ENCODE results near the gene ACAD11. TPM values are rescaled to one million over a fixed set of nuclear protein-coding genes. Genes with fewer than 3 reads are reported as not detected.

The ACAD11 gene
- total RNA-seq, 1 experiment from 2014 or later: 20.3 TPM

Other genes starting within 250 kb of the ACAD11 start
- gene DNAJC13, start 242.3 kb downstream of the ACAD11 start, total RNA-seq (2021): 23.8 to 28.5 TPM (median 25.0 TPM) in 3 replicates
- gene ACKR4, start 62.5 kb downstream of the ACAD11 start, total RNA-seq (2021): not detected in 3 replicates
- 31.3 to 38.6 TPM (median 31.9 TPM) in 3 replicates for gene UBA5, start 520 bp upstream of the ACAD11 start, total RNA-seq (2021)
- gene NPHP3, start 62.6 kb upstream of the ACAD11 start, total RNA-seq (2021): 13.1 to 15.4 TPM (median 14.7 TPM) in 3 replicates

All from WTC11 (cell line).